ENCODE data around the gene CMSS1.
A peak's percentile ranks its signal among the peaks of the same experiment; 100 is the strongest.
"Not testable (repeated sequence)": the region's sequence is repeated elsewhere in the genome, so short reads cannot be mapped to it uniquely, and the experiment has no call there.

Gene CMSS1

GRCh38 chr3:100032243-100032642 lies 214.6 kb downstream of the CMSS1 start:
- no peak for FAIRE-seq

- FAIRE-seq: no peak
Observed at GRCh38 chr3:100033184-100033583, 215.5 kb downstream of the CMSS1 start.

- FAIRE-seq: peak; percentile 90
Observed at GRCh38 chr3:100033903-100034471, 216.3 kb downstream of the CMSS1 start.

GRCh38 chr3:100039075-100039474 lies 221.4 kb downstream of the CMSS1 start:
- FAIRE-seq: peak; percentile 86

- FAIRE-seq: no peak
Observed at GRCh38 chr3:100040451-100041225, 223.0 kb downstream of the CMSS1 start.

- peak; percentile 94 for FAIRE-seq
Observed at GRCh38 chr3:100041328-100041749, 223.7 kb downstream of the CMSS1 start.

GRCh38 chr3:100042166-100042981 lies 224.7 kb downstream of the CMSS1 start:
- peak; percentile 86 for FAIRE-seq

GRCh38 chr3:100043271-100043670 lies 225.6 kb downstream of the CMSS1 start:
- peak; percentile 13 for FAIRE-seq

- no peak for FAIRE-seq
Observed at GRCh38 chr3:100044369-100044768, 226.7 kb downstream of the CMSS1 start.

GRCh38 chr3:100045696-100046095 lies 228.0 kb downstream of the CMSS1 start:
- FAIRE-seq: no peak

- FAIRE-seq: peak; percentile 84
Observed at GRCh38 chr3:100046986-100047385, 229.3 kb downstream of the CMSS1 start.

- FAIRE-seq: no peak
Observed at GRCh38 chr3:100047455-100048141, 229.9 kb downstream of the CMSS1 start.

GRCh38 chr3:100048248-100048647 lies 230.6 kb downstream of the CMSS1 start:
- no peak for FAIRE-seq

- FAIRE-seq: not testable (repeated sequence)
Observed at GRCh38 chr3:100051513-100051912, 233.9 kb downstream of the CMSS1 start.

GRCh38 chr3:100053951-100054620 lies 236.4 kb downstream of the CMSS1 start:
- no peak for FAIRE-seq

GRCh38 chr3:100057716-100058575 lies 240.3 kb downstream of the CMSS1 start:
- no peak for FAIRE-seq

GRCh38 chr3:100059472-100059871 lies 241.8 kb downstream of the CMSS1 start:
- FAIRE-seq: no peak

- FAIRE-seq: no peak
Observed at GRCh38 chr3:100060685-100061484, 243.2 kb downstream of the CMSS1 start.

GRCh38 chr3:100062665-100063064 lies 245.0 kb downstream of the CMSS1 start:
- FAIRE-seq: no peak

- FAIRE-seq: no peak
Observed at GRCh38 chr3:100063929-100064461, 246.3 kb downstream of the CMSS1 start.

Measured in islet of Langerhans (tissue), 1 donor.